ENCODE results near the gene E2F2.

Gene E2F2

DNA sequence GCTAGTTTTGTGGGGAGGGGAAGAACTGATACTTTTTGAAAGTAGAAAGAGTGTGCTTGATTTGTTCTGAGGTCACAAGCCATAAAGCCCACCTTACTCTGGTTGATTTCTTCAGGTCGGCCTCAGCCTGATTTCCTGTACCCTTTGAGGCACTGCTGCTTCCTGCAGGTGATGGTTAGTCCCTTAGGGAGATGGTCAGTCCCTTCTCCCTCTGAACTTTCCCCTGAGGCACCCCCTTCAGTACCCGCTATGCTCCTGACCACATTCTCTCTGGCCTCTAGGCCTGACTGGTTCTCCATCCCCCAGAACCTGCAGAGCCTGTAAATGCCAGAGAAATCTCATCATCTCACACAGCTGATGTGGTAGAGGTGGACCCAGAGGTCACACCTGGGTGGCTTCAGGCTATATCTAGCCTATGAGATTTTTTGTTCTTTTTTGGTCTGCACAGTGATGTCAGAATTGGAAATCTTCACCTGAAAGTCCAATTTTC lies 43.3 kb upstream of the E2F2 start:
- H3K9me3 ChIP-seq (ENCODE audit: insufficient read depth, low read length) = no peaks in the 10 kb centered on the region
- no peaks in the 10 kb centered on the region for H4K20me1 ChIP-seq (ENCODE audit: low read depth, low read length)
- TF ChIP-seq EZH2phosphoT487 (conservative IDR thresholded peaks at IDR 0.05; ENCODE audit: low read length) = no peak
- TF ChIP-seq, protein P1, sequence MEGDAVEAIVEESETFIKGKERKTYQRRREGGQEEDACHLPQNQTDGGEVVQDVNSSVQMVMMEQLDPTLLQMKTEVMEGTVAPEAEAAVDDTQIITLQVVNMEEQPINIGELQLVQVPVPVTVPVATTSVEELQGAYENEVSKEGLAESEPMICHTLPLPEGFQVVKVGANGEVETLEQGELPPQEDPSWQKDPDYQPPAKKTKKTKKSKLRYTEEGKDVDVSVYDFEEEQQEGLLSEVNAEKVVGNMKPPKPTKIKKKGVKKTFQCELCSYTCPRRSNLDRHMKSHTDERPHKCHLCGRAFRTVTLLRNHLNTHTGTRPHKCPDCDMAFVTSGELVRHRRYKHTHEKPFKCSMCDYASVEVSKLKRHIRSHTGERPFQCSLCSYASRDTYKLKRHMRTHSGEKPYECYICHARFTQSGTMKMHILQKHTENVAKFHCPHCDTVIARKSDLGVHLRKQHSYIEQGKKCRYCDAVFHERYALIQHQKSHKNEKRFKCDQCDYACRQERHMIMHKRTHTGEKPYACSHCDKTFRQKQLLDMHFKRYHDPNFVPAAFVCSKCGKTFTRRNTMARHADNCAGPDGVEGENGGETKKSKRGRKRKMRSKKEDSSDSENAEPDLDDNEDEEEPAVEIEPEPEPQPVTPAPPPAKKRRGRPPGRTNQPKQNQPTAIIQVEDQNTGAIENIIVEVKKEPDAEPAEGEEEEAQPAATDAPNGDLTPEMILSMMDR (IDR thresholded peaks at IDR 0.05; ENCODE audit: insufficient read depth, low read length, poor library complexity, severe bottlenecking) = no peak
- no peaks in the 10 kb centered on the region for H3K36me3 ChIP-seq (ENCODE audit: low read length)
- H3K4me3 ChIP-seq (ENCODE audit: insufficient read depth, low read length, poor library complexity, severe bottlenecking) = no peak overlapping the region
- no peaks in the 10 kb centered on the region for H3K9me2 ChIP-seq (replicated peaks; ENCODE audit: insufficient read depth, low read length)
- peak overlapping the region; percentile 6 for H3K4me2 ChIP-seq (ENCODE audit: low read depth, low read length, poor library complexity, severe bottlenecking)
- H3K27me3 ChIP-seq (ENCODE audit: low read length) = no peaks in the 10 kb centered on the region
- peaks cover 7% of the 10 kb centered on the region for H3F3A ChIP-seq (ENCODE audit: insufficient read depth)
- H3K27ac ChIP-seq (ENCODE audit: low read depth, low read length) = 0 out of 2 replicates have a peak overlapping the region, but pooled peaks have one; percentile 23
- H3K9ac ChIP-seq (ENCODE audit: low read length) = peak overlapping the region; percentile 25; the same call in 1 of the 2 replicates
- H3K79me2 ChIP-seq (ENCODE audit: insufficient read depth, low read length) = no peaks in the 10 kb centered on the region
- no peak overlapping the region for H2AFZ ChIP-seq (ENCODE audit: low read depth, low read length, severe bottlenecking)

GRCh38 chr1:23573574-23574182 lies 42.6 kb upstream of the E2F2 start:
- Histone ChIP-seq H2AFZ (ENCODE audit: low read depth, low read length, severe bottlenecking) (no peak overlapping the region), H3K27me3 (ENCODE audit: low read length) (no peaks in the 10 kb centered on the region), H3K9me3 (ENCODE audit: insufficient read depth, low read length) (no peaks in the 10 kb centered on the region), H3K79me2 (ENCODE audit: insufficient read depth, low read length) (no peaks in the 10 kb centered on the region), H3F3A (ENCODE audit: insufficient read depth) (peaks cover 7% of the 10 kb centered on the region), H3K9ac (ENCODE audit: low read length) (no peak overlapping the region), H3K4me3 (ENCODE audit: insufficient read depth, low read length, poor library complexity, severe bottlenecking) (no peak overlapping the region), H3K9me2 (replicated peaks; ENCODE audit: insufficient read depth, low read length) (no peaks in the 10 kb centered on the region), H4K20me1 (ENCODE audit: low read depth, low read length) (no peaks in the 10 kb centered on the region), H3K36me3 (ENCODE audit: low read length) (no peaks in the 10 kb centered on the region), H3K27ac (ENCODE audit: low read depth, low read length) (0 out of 2 replicates have a peak overlapping the region, but pooled peaks have one; percentile 23), H3K4me2 (ENCODE audit: low read depth, low read length, poor library complexity, severe bottlenecking) (peak overlapping the region; percentile 6)
- TF ChIP-seq EZH2phosphoT487 (conservative IDR thresholded peaks at IDR 0.05; ENCODE audit: low read length) = no peak

DNA sequence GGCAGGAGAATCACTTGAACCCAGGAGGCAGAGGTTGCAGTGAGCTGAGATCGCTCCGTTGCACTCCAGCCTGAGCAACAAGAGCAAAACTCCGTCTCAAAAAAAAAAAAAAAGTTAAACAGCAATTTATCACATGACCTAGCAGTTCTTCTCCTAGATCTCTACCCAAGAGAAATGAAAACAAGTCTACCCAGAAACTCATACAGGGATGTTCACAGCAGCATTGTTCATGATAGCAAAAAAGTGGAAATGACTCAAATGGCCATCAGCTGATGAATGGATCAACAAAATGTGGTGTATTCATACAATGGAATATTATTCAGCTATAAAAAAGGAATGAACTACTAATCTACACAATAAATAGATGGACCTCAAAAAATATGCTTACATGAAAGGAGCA lies 40.4 kb upstream of the E2F2 start:
- Histone ChIP-seq H3K4me3 (ENCODE audit: insufficient read depth, low read length, poor library complexity, severe bottlenecking) (no peak overlapping the region), H3K4me2 (ENCODE audit: low read depth, low read length, poor library complexity, severe bottlenecking) (no peak overlapping the region), H4K20me1 (ENCODE audit: low read depth, low read length) (no peaks in the 10 kb centered on the region), H3F3A (ENCODE audit: insufficient read depth) (no peaks in the 10 kb centered on the region; the same call in 1 of the 2 replicates), H2AFZ (ENCODE audit: low read depth, low read length, severe bottlenecking) (no peak overlapping the region), H3K27ac (ENCODE audit: low read depth, low read length) (no peak overlapping the region), H3K36me3 (ENCODE audit: low read length) (no peaks in the 10 kb centered on the region), H3K79me2 (ENCODE audit: insufficient read depth, low read length) (no peaks in the 10 kb centered on the region), H3K27me3 (ENCODE audit: low read length) (no peaks in the 10 kb centered on the region), H3K9ac (ENCODE audit: low read length) (no peak overlapping the region), H3K9me3 (ENCODE audit: insufficient read depth, low read length) (no peaks in the 10 kb centered on the region), H3K9me2 (replicated peaks; ENCODE audit: insufficient read depth, low read length) (no peaks in the 10 kb centered on the region)
- no peak for TF ChIP-seq EZH2phosphoT487 (conservative IDR thresholded peaks at IDR 0.05; ENCODE audit: low read length)
- TF ChIP-seq, protein P1 (IDR thresholded peaks at IDR 0.05; ENCODE audit: insufficient read depth, low read length, poor library complexity, severe bottlenecking) = no peak

- Histone ChIP-seq H3K4me2 (ENCODE audit: low read depth, low read length, poor library complexity, severe bottlenecking) (no peak overlapping the region), H3K27ac (ENCODE audit: low read depth, low read length) (no peak overlapping the region), H3K27me3 (ENCODE audit: low read length) (no peaks in the 10 kb centered on the region), H3F3A (ENCODE audit: insufficient read depth) (no peaks in the 10 kb centered on the region; the same call in 1 of the 2 replicates), H3K9ac (ENCODE audit: low read length) (no peak overlapping the region), H3K36me3 (ENCODE audit: low read length) (no peaks in the 10 kb centered on the region), H3K79me2 (ENCODE audit: insufficient read depth, low read length) (no peaks in the 10 kb centered on the region), H3K9me3 (ENCODE audit: insufficient read depth, low read length) (no peaks in the 10 kb centered on the region), H4K20me1 (ENCODE audit: low read depth, low read length) (no peaks in the 10 kb centered on the region), H2AFZ (ENCODE audit: low read depth, low read length, severe bottlenecking) (no peak overlapping the region), H3K9me2 (replicated peaks; ENCODE audit: insufficient read depth, low read length) (no peaks in the 10 kb centered on the region), H3K4me3 (ENCODE audit: insufficient read depth, low read length, poor library complexity, severe bottlenecking) (no peak overlapping the region)
- no peak for TF ChIP-seq EZH2phosphoT487 (conservative IDR thresholded peaks at IDR 0.05; ENCODE audit: low read length)
- TF ChIP-seq, protein P1 (IDR thresholded peaks at IDR 0.05; ENCODE audit: insufficient read depth, low read length, poor library complexity, severe bottlenecking) = no peak
These were observed 39.1 kb upstream of the E2F2 start for GRCh38 chr1:23570001-23570691.

Data from SU-DHL-6 (cell line).